ENCODE measurements around the gene DIS3L2. TPM values are rescaled to one million over a fixed set of nuclear protein-coding genes. Genes with fewer than 3 reads are reported as not detected.
"Not testable (repeated sequence)": the region's sequence is repeated elsewhere in the genome, so short reads cannot be mapped to it uniquely, and the experiment has no call there.

The DIS3L2 gene
- total RNA-seq, 1 experiment from 2014 or later, result 33.1 TPM

DNA sequence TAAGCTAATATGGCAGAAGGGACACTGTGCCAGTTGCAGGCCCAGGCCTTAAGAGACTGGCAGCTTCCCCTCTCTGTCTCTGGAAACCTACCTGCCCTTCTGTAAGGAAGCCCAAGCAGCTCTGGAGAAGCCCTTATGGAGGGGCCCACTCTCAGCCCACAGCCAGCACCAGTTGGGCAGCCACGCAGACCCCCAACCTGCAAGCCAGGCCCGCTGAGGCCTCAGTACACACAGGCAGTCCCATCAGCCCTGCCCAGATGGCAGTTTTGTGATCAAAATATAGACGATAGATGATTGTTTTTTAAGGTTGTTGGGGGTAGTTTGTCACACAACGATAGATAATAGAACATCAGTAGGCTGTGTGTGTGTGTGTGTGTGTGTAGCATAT lies 380.2 kb downstream of the DIS3L2 start:
- in situ Hi-C loops (cut with HindIII; ENCODE audit: low sequenced_read_pairs), result no loop called here

DNA sequence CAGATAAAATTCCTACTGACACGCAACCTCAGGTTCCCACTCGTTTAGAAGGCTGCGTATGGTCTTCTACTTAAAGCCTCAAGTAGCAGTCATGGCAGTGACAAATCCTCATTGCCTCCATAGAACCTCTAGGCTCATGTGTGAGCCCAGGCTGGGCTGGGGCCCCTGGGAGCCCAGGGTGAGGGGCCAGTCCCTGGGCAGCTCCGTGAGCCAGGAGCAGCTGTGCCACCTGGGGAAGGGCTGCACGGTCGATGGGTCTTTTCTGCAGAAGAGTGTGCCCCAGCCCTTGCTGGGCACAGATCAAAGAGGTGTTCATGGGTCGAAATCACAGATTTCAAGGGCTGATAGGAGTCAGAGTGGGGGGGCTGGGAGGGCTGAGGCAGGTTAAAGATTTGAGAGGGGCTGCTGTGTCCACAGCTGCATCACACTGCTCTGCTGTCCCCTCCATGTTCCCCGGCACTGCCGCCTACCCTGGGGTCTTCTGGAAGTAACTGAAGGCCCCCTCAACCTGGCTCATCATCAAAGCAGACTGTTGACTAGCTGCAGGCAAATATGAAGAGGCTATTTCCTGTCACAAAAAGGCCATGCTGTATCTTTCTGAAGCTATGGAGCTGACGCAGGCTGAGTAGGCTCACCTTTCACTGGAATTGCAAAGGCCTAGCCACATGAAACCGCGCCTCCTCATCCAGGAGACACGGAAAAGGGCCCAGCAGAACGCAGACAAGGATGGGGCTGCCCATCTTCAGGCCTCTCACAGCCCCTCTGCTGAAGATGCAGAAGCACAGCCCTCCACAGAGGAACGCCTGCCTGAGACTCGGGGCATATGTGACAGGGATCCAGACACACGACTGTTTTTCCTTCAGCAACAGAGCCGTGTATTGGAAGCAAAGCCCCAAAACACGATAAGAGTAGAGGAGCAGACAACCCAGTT lies 381.4 kb downstream of the DIS3L2 start:
- DNase-seq (ENCODE audit: low spot score), result no peak
- in situ Hi-C loops (cut with HindIII; ENCODE audit: low sequenced_read_pairs), result no loop called here

More for the DNA sequence above, 380.2 kb downstream of the DIS3L2 start:
- no peak for DNase-seq (ENCODE audit: low spot score)

DNA sequence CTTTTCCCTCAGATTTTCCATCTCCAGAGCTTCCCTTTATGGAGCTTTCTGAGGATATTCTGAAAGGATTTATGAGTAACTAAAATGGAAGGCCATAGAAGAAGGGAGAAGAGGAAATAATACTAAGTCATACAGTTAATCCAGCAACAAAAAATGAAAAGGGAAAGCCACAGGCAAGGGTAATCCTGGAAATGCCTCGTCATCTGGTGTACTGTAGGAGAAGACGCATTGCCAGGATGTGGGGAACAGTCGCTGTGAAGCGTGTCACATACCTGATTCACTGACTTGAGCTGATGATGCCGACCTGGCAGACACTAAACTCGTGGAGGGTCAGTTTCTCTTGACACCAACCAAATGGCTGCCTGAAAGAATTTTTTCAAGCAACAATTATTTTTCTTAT lies 382.3 kb downstream of the DIS3L2 start:
- DNase-seq (ENCODE audit: low spot score), result no peak
- in situ Hi-C loops (cut with HindIII; ENCODE audit: low sequenced_read_pairs), result no loop called here

DNA sequence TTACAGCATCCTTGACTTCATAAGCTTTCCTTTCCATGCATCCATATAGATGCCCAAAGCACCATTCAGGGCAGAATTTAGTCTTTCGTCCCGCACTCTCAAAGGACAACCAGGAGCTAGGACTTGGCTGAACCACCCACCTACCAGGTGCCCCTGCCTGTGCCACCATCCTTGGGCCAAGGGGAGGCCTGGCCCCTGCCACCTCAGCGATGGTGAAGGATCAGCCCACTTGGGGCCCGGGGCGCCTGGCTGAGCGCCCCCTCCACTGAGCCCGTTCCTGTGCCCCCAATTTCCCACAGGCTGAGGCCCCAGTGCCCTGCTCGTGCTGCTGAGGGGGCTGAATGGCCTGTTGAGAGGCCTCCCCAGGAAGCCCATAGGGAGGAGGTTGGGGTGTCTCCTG lies 383.7 kb downstream of the DIS3L2 start:
- no peak for DNase-seq (ENCODE audit: low spot score)
- in situ Hi-C loops (cut with HindIII; ENCODE audit: low sequenced_read_pairs), result no loop called here

DNA sequence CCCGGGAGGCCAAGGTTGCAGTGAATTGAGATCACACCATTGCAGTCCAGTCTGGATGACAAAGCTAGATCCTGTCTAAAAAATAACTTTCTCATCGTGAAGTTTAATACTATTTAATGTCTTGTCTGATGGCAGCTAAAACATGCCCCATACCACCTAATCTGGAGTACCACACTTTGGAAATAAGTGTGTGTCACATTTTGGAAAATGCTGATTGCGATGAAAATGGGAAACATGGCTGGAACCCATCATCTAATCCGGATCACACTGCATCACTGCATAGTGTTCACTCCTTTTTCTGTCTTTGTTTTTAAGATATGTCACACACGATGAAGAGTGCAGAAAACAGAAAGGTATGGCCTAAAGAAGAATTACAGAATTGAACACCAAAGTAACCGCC lies 385.9 kb downstream of the DIS3L2 start:
- DNase-seq (ENCODE audit: low spot score), result no peak
- in situ Hi-C loops (cut with HindIII; ENCODE audit: low sequenced_read_pairs), result no loop called here

DNA sequence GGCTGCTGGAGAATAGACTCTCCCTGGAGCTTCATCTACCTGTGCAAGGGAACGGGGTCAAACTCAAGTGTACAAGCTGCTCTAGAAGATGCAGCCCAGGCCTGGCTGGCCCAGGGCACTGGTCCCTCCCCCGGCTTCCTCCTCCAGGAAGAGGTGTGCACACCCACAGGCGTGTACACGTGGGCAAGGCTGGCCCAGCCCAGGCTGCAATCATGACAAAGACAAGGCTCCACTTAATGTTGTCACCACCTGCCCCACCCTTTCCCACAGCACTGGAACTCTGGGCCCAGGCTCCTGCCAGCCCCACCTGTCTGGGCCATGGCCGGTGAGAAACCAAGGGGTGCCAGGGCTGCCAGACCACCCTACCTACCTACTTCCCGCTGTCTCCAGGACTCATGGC lies 387.4 kb downstream of the DIS3L2 start:
- no peak for DNase-seq (ENCODE audit: low spot score)
- in situ Hi-C loops (cut with HindIII; ENCODE audit: low sequenced_read_pairs), result no loop called here

DNA sequence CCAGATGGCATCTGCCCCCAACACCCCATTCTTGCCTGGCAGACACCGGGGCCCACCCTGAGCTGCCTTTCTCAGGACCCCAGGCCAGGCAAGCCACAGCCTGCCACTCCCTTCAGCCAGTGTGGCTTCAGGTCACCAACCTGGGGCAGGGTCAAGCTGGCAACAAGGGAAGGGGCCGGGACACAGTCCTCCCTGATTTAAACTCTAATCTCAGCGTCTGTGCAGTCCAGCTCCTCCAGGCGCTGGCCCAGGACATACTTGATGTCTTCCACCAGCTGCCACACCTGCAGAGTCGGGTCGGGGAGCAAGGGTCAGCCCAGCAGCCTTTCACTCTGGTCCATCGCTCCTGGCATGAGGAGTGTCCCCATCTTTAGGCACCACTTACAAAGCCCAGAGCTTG lies 388.0 kb downstream of the DIS3L2 start:
- no peak for DNase-seq (ENCODE audit: low spot score)
- in situ Hi-C loops (cut with HindIII; ENCODE audit: low sequenced_read_pairs), result no loop called here

DNA sequence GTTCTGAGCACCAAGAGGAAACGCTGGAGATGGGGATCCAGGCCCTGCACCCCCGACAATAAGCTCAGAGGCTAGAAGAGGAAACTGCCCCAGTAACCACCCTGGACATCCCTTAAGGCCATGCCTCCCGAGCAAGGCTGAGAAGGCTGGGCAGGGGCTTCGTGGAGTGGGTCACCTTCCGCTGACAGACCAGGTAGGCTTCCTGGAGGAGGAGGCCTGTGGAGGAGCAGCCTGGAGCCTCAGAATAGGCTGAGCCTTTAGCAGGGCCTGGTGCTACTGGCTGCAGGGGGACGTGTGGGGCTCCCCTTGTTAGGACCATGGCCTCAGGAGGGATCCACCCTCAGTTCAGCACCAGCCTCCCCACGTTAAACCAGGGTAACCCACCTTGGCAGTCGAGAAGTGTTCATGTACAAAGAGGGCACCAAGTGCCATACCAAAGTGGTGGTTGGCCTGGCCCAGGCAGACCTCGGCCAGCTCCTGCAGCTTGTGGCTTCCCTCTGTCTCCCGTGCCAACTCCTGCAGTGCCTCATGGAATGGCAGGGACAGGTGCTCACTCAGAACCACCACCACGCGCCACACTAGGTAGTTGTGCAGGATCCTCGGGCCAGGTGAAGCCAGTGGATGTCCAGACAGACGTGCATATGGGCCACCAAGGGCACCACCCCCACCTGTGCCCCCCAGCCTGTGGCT lies 388.6 kb downstream of the DIS3L2 start:
- no peak for DNase-seq (ENCODE audit: low spot score)
- in situ Hi-C loops (cut with HindIII; ENCODE audit: low sequenced_read_pairs), result no loop called here

DNA sequence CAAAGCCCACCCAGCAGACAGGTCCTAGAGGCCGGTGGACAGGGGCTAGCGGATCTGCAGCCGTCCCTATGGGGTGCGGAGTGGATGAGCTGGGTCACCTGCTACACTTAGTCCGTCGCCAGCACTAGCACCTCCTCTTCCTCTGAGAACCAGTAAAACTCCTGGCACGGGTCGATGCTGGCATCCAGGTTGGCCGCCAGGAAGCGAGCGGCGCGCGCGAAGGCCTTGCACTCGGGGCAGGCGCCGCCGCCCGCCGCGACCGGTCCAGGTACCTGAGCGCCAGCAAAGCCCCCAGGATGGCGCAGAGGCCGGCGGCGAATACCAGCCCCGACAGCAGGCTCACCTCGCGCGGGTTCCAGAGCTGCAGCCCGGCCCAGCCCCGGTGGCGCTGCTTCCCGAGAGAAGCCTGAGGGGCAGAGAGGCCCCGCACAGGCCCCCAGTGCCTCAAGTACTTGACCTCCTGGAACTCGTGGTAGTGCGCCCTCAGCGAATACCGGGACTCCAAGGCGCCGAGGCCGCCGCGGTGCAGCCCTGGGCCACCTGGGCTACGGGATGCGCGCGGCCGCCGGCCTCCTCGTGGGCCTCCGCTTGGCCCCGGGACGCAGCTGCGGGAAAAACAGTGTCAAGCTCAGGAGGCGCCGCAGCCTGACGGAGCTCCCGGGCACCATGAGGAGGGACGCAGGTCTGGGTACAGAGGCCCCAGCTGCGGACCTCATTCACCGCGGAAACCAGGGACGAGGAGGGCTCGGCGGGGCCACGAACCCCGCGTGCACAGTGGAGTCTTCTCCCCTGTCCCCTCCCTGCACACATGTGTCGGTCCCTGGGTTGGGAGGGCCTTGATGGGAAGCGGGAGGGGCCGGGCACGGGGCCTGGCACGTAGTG lies 389.5 kb downstream of the DIS3L2 start:
- no peak for DNase-seq (ENCODE audit: low spot score)
- in situ Hi-C loops (cut with HindIII; ENCODE audit: low sequenced_read_pairs), result no loop called here

DNA sequence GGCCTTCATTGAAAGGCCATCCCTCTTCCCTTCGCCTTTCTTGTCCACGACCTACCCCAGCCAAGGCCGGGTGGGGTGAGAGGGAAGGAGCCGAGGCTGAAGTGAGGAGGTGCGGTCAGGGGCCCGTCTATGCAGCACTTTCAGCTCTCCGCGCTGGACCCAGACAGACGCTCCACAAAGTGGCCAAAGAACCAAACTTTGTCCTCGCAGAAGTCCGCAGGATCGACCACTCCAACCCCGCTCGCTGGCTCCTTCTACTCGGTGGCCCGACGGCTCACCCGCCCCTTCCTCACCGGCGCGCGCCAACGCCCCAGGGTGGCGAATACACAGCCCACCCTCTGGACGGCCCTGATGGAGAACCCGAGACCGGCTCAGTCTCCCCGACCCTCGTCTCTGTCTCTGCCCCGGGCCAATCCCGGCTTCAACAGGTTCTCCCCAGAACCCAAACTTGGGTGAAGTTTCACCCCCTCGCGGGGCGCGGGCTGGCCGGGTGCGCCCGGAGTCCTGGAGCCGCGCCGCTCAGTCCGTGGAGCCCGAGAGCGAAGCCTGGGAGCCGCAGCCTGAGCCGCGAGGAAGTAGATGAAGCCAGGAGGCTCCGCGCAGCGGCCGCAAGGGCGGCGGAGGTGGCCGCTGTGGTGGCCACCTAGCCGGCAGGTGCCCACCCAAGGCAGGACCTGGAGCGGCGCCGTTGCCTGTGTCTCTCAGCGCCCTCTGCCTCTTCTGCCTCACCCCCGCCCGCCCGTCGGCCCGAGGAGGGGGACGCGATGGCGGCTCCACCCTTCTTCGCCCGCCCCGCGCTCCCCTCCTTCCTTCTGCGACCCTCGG lies 390.4 kb downstream of the DIS3L2 start:
- DNase-seq (ENCODE audit: low spot score), result no peak
- in situ Hi-C loops (cut with HindIII; ENCODE audit: low sequenced_read_pairs), result no loop called here

DNA sequence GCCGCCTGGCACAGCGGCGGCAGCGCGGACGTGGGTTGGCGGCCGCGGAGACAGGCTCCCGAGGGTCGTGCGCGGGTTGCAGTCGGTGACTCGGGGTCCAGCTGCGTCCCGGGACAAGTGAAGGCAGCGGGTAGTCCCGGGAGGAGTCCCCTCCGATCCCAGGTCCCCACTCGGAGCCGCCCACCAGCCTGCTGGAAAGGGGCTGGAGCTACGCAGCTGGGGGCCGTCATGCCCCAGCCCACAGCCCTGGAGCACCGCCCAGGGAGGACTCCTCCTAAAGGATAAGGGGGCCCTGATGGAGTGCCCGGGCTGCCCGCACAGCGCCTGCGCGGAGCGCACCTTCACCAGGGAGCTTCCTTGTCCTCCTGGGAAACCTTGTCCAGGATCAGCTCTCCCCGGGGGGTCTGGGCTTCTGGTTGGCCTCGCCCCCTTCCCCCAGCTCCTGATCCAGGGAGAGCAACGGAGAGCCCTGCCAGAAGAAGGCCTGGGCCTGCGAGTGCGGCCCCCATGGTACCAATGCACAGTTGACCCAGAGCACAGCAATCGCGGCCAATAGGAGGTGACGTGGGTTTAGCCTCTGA lies 391.1 kb downstream of the DIS3L2 start:
- in situ Hi-C loops (cut with HindIII; ENCODE audit: low sequenced_read_pairs), result no loop called here
- no peak for DNase-seq (ENCODE audit: low spot score)

DNA sequence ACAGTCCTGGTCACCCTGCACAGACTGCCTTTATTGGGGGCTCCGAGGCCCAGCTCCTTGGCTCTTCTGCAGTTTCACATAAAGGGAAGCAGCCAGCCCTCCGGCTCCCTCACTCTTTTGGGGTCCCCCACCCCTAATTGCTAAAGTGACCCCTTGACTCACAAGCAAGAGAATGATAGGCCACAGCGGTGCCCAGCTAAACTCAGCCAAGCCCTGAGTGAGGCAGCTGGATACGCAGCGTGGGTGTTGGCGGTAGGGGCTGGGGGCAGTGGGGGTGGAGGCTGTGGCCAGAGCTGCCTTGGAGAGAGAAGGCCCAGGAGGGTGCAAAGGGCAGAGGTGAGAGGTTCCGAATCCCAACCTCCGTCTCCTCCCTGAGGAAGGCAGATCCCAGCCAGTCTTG lies 391.6 kb downstream of the DIS3L2 start:
- in situ Hi-C loops (cut with HindIII; ENCODE audit: low sequenced_read_pairs), result no loop called here
- no peak for DNase-seq (ENCODE audit: low spot score)

DNA sequence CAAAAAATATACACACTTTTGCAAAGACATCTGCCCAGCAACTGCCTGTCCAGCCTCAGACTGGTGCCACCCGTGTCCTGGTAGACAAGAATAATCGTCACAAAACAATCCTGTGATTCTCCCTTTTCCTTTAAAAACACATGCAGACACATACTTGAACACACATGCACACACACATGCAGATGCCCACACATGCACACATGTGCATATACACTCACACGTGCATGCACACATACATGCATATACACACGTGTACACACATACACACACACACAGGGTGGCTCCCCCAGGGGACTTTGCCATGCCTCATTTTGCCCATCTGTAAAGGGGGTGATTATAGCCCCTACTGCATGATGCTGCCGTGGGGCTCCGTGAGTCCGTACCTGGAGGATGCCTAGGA lies 392.1 kb downstream of the DIS3L2 start:
- in situ Hi-C loops (cut with HindIII; ENCODE audit: low sequenced_read_pairs), result no loop called here
- no peak for DNase-seq (ENCODE audit: low spot score)

DNA sequence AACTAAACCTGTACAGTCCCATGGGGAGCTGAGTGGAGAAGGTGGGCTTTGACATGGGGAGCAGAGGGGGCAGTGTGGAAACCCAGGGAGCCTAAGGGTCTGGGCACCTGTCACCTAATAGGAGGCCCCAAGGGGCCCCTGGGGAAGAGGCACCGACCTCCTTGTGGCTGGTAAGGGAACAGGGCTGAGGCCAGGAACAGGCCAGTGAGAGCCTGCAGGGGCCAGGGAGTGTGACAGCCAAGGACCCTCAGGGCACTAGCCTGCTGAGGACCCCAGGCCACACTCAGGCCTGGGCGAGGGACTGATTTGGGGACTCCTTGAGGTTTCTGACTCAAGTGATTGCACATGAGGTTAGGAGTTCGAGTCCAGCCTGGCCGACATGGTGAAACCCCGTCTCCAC lies 392.6 kb downstream of the DIS3L2 start:
- DNase-seq (ENCODE audit: low spot score), result no peak
- in situ Hi-C loops (cut with HindIII; ENCODE audit: low sequenced_read_pairs), result no loop called here

DNA sequence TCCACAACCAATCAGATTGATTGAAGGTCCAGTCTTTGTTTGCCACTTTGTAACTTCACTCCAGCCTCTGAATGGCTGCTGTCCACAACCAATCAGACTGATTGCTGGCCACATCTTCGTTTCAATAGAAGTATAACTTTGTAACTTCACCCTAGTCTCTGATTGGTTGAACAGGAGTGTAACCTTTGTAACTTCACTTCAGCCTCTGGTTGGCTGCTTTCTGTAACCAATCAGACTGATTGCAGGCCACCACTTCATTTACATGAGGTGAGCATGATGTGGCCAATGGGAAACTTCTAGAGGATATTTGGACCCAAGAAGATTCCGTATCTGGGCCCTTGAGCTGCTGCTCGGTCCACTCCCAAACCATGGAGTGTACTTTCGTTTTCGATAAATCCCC lies 400.1 kb downstream of the DIS3L2 start:
- in situ Hi-C loops (cut with HindIII; ENCODE audit: low sequenced_read_pairs), result no loop called here
- DNase-seq (ENCODE audit: low spot score), result no peak

DNA sequence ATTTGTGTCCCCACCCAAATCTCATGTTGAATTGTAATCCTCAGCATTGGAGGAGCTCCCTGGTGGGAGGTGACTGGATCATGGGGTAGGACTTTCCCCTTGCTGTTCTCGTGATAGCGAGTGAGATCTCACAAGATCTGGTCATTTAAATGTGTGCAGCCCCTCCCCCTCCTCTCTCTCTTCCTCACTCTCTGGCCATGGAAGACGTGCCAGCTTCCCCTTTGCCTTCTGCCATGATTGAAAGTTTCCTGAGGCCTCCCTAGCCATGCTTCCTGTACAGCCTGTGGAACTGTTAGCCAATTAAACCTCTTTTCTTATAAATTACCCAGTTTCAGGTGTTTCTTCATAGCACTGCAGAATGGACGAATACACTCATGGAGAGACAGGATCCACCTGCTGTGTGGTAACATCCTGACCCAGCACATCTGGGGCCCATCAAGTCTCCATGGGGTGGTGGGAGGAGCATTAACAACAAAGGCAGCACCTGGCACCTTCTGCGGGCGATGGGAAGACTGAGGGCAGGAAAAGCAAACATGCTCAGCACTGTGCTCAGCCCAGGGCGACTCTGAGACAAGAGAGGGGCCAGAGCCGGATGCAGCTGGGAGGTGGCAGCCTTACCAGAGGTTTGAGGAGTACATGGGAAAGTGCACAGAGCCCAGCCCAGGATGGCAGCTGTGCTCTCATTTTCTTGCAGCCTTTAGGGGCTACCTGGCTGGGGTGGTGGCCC lies 400.8 kb downstream of the DIS3L2 start:
- in situ Hi-C loops (cut with HindIII; ENCODE audit: low sequenced_read_pairs), result no loop called here
- DNase-seq (ENCODE audit: low spot score), result no peak

DNA sequence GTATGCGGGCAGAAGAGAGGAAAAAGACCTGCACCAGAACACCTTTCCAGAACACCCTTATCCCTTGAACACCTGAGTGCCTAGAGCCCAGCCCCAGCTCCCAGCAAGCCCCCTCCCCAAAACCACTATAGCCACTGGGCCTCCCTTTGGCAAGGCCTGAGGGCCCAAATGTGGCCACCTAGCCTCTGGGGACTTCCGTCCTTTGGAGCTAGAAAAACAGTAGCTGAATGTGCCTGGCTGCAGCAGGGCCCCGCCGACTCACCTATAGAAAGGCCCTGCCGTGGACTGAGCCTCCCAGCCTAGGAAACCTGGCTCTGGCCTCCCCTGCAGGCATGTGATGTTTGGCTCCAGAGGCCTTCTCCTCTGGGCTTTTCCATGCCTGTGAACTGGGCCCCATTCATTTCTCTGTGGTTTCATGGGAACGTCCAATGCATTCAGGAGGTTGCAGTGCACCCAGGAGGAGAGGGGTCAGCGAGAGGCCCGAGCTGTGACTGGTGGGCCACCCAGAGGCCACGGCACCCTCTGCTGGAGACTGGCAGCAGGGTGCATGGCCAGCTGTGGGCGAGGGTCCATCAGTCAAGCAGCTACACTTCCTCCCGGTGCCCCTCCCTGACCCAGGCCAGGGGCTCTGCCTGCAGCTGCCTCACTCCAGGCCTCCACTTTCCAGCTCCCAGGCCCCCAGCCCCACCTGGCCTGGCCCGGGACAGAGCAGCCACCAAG lies 401.7 kb downstream of the DIS3L2 start:
- in situ Hi-C loops (cut with HindIII; ENCODE audit: low sequenced_read_pairs); DNase-seq (ENCODE audit: low spot score): not testable (repeated sequence)

All from G401 (cell line).